Right lobe of liver (tissue), 6 donors: ENCODE measurements around the gene UCN2. TPM values are rescaled to one million over a fixed set of nuclear protein-coding genes. Genes with fewer than 3 reads are reported as not detected.
A peak's percentile ranks its signal among the peaks of the same experiment; 100 is the strongest.
"Not testable (repeated sequence)": the region's sequence is repeated elsewhere in the genome, so short reads cannot be mapped to it uniquely, and the experiment has no call there.

Source experiments
- ATAC-seq, 4 donors: fragments of 200-7000 bp; cut with Tn5 transposase; one replicate each; pipeline ENCODE4 v1.9.1; 2020; ENCODE audit warnings: mild to moderate bottlenecking in 4 of 4, moderate library complexity in 4 of 4
- DNase-seq, 3 donors: peaks; one replicate each; pipeline ENCODE4 v3.0.0-alpha.2; 2020
- H3K27ac ChIP-seq, 3 donors: fragments of 200-600 bp; one replicate each; pipeline ENCODE4 v1.8.0; 2022
- H3K27me3 ChIP-seq, 2 donors: fragments of 200-600 bp; one replicate each; pipeline ENCODE4 v1.8.0; 2022
- H3K36me3 ChIP-seq, 4 donors: fragments of 200-600 bp; sonication (generic) in 1 of 4; one replicate each; pipeline versions ENCODE4 v1.5.1 to v1.8.0; 2017 to 2022; ENCODE audit warnings: control low read depth in 1 of 4
- H3K4me1 ChIP-seq, 4 donors: fragments of 200-600 bp; sonication (generic) in 1 of 4; one replicate each; pipeline versions ENCODE4 v1.5.1 to v1.8.0; 2017 to 2022; ENCODE audit warnings: control low read depth in 1 of 4
- H3K4me3 ChIP-seq, 3 donors: fragments of 200-600 bp; one replicate each; pipeline ENCODE4 v1.8.0; 2022
- H3K9me3 ChIP-seq, 4 donors: fragments of 200-600 bp; sonication (generic) in 1 of 4; one replicate each; pipeline versions ENCODE4 v1.5.1 to v1.8.0; 2017 to 2022; ENCODE audit warnings: control low read depth in 1 of 4
- POLR2A ChIP-seq: fragments of 450-650 bp; IDR thresholded peaks from one replicate; pipeline ENCODE4 v1.6.1; 2017; ENCODE audit warnings: antibody characterized with exemption, mild to moderate bottlenecking
- WGBS: methylation state at CpG from one replicate; pipeline ENCODE4 v1.1.6; 2018; ENCODE audit warnings: low coverage, low lambda C conversion rate; ENCODE audit not compliant: insufficient coverage; ENCODE audit errors: missing lambda C conversion rate; 5-methylcytosine and 5-hydroxymethylcytosine counted together
- intact Hi-C, 2 donors: fragments of 100-400 bp; cut with DNase I; formaldehyde crosslinking; loops; one replicate each; pipeline versions ENCODE4 v1.11.2 to v1.14.1; 2022
- total RNA-seq, 6 experiments: library from RNA; depleted of rRNA in 2 of 6; stranded (reverse); fragments of >200 nt in 2 of 6; fragmentation: NEBNext Ultra II Directional in 3 of 6; extraction: Animal tissue kit (Norgen Biotek cat#: 25700) in 3 of 6; gene quantifications; one replicate each; pipeline versions ENCODE4 v1.1.0 to v1.2.4, GENCODE V29; 2016 to 2023
- TF ChIP-seq, protein P1 (sequence below), 4 donors: fragments of 200-600 bp in 3 of 4; fragments of 450-650 bp in 1 of 4; IDR thresholded peaks; one replicate each; pipeline versions ENCODE4 v1.5.1 to v1.8.0; 2016 to 2022; ENCODE audit warnings: antibody characterized with exemption in 4 of 4, mild to moderate bottlenecking in 2 of 4
- donor health status: DM: no; HTN: yes; CAD: no.
- donor health status: DM: no; HTN: no; CAD: no.
- donor health status: DM: no; HTN: no; CAD: no.
- donor health status: DM: no; HTN: yes; CAD: no.
- donor health status: DM: no; HTN: yes; CAD: no.

Gene UCN2
- total RNA-seq, 6 experiments from 2014 or later: not detected

DNA sequence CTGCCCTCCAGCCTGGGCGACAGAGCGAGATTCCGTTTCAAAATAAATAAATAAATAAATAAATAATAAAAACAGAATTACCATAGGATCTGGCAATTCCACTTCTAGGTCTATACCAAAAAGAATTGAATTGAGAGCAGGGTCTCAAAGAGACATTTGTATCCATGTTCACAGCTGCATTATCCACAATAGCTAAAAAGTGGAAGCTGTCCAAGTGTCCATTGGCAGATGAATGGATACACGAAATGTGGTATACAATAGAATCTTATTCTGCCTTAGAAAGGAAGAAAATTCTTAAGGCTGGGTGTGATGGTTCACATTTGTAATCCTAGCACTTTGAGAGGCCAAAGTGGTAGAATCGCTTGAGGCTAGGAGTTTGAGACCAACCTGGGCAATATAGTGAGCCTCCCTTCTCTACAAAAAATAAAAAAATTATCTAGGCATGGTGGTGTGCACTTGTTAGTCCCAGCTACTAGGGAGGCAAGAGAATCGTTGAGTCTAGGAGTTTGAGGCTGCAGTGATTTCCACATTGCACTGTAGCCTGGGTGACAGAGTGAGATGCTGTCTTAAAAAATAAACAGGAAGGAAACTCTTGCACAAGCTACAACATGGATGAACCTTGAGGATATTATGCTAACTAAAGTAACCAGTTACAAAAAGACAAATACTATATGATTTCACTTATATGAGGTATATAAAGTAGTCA, 31.2 kb downstream of the UCN2 start:
- Histone ChIP-seq H3K4me3 (no peak overlapping the region), H3K36me3 (no peaks in the 10 kb centered on the region), H3K27me3 (no peaks in the 10 kb centered on the region), H3K9me3 (no peaks in the 10 kb centered on the region), H3K27ac (peak overlapping the region in 1 of 3 donors; percentile 8), H3K4me1 (no peaks in the 10 kb centered on the region)
- intact Hi-C loops: no loop called here
- 83% methylated on average over 6 of the region's 6 CpGs for WGBS
- TF ChIP-seq, protein P1, sequence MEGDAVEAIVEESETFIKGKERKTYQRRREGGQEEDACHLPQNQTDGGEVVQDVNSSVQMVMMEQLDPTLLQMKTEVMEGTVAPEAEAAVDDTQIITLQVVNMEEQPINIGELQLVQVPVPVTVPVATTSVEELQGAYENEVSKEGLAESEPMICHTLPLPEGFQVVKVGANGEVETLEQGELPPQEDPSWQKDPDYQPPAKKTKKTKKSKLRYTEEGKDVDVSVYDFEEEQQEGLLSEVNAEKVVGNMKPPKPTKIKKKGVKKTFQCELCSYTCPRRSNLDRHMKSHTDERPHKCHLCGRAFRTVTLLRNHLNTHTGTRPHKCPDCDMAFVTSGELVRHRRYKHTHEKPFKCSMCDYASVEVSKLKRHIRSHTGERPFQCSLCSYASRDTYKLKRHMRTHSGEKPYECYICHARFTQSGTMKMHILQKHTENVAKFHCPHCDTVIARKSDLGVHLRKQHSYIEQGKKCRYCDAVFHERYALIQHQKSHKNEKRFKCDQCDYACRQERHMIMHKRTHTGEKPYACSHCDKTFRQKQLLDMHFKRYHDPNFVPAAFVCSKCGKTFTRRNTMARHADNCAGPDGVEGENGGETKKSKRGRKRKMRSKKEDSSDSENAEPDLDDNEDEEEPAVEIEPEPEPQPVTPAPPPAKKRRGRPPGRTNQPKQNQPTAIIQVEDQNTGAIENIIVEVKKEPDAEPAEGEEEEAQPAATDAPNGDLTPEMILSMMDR (IDR thresholded peaks at IDR 0.05): no peak
- TF ChIP-seq POLR2A: no peak
- no peak for DNase-seq
- ATAC-seq: peak in 2 of 4 donors; percentile 14 to 37

DNA sequence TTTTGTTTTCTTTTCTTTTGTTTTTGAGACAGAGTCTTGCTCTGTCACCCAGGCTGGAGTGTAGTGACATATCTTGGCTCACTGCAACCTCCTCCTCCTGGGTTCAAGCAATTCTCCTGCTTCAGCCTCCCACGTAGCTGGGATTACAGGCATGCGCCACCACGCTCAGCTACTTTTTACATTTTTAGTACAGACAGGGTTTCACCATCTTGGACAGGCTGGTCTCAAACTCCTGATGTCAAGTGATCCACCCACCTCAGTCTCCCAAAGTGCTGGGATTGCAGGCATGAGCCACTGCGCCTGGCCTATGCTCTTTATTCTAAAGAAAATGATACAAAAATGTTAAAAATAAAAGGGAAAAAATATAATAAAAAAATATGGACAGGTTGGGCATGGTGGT, 32.9 kb downstream of the UCN2 start:
- H3K4me3 ChIP-seq, H3K27ac ChIP-seq, H3K9me3 ChIP-seq, H3K36me3 ChIP-seq, DNase-seq, ATAC-seq, H3K4me1 ChIP-seq, intact Hi-C loops, H3K27me3 ChIP-seq: not testable (repeated sequence)
- 92% methylated on average over 4 of the region's 4 CpGs for WGBS

DNA sequence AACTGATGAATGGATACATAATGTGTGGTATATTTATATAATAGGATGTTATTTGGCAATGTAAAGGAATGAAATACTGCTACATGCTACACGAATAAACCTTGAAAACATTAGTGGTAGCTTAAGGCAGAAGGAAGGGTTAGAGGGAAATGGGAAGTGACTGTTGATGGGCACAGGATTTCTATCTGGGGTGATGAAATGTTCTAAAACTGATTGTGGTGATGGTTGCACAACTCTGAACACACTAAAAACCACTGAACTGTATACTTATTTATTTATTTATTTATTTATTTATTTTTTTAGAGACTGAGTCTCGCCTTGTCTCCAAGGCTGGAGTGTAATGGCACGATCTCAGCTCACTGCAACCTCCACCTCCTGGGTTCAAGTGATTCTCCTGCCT, 34.8 kb downstream of the UCN2 start:
- TF ChIP-seq POLR2A: no peak
- ATAC-seq: peak; percentile 33 to 44 (median 40)
- no peak overlapping the region for H3K27ac ChIP-seq

DNA sequence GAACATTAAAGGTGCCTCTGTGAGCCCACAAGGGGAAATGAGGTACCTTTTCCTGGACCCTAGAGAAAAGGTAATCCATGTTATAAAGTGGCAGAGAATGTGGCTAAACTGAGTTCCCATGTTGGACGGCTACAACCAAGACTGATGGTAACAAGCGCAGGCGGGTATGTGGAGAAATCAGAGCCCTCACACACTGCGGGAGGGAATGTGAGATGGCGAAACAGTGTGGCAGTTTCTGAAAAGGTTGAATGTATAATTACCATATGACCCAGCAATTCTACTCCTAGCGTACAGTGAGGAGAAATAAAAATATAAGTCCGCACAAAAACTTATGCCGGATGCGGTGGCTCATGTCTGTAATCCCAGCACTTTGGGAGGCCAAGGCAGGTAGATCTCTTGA, 35.5 kb downstream of the UCN2 start:
- Histone ChIP-seq H3K27me3 (no peaks in the 10 kb centered on the region), H3K4me1 (no peaks in the 10 kb centered on the region), H3K4me3 (no peak overlapping the region), H3K36me3 (no peaks in the 10 kb centered on the region), H3K27ac (no peak overlapping the region), H3K9me3 (no peaks in the 10 kb centered on the region)
- DNase-seq (no peak), ATAC-seq (no peak)
- intact Hi-C loops: no loop called here
- TF ChIP-seq, protein P1 (IDR thresholded peaks at IDR 0.05): no peak
- TF ChIP-seq POLR2A: no peak
- 76% methylated on average over 7 of the region's 9 CpGs for WGBS

More for the DNA sequence above, 34.8 kb downstream of the UCN2 start:
- Histone ChIP-seq H3K36me3 (no peaks in the 10 kb centered on the region), H3K9me3 (no peaks in the 10 kb centered on the region), H3K4me1 (no peaks in the 10 kb centered on the region), H3K27me3 (no peaks in the 10 kb centered on the region), H3K4me3 (no peak overlapping the region)
- 25% methylated on average over 1 of the region's 3 CpGs for WGBS
- DNase-seq: no peak
- intact Hi-C loops: no loop called here

DNA sequence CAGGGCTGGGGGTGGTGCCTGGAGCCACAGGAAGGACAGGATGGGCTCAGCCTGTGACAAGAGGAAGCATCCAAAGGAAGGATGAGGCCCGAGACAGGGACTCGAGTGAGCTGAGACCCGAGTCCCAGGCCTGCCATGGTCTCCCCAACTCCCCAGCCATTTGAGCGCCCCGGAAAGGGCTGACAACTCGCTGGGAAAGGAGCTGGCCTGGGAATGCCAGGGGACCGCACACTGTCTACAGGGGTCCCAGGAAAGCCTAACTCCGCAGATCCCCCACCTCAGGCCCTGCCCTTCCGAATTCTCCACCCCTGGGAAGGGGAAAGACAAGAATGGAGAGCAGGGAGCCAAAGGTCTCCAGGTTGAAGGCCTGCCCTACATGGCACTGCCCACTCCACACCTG, 38.6 kb downstream of the UCN2 start:
- TF ChIP-seq, protein P1 (IDR thresholded peaks at IDR 0.05): no peak
- TF ChIP-seq POLR2A: no peak
- H3K27ac ChIP-seq: no peak overlapping the region
- WGBS: no CpG with 5 or more reads among the region's 9 CpGs
- no peaks in the 10 kb centered on the region for H3K36me3 ChIP-seq
- DNase-seq (no peak), ATAC-seq (no peak)
- no peak overlapping the region for H3K4me3 ChIP-seq
- intact Hi-C loops: no loop called here
- no peaks in the 10 kb centered on the region for H3K4me1 ChIP-seq
- H3K27me3 ChIP-seq: no peaks in the 10 kb centered on the region
- no peaks in the 10 kb centered on the region for H3K9me3 ChIP-seq
